Suppressor macrophage treated with lipopolysaccharide for 1 hour (primary cell): ENCODE measurements around the gene ANKHD1.
"Not testable (repeated sequence)": the region's sequence is repeated elsewhere in the genome, so short reads cannot be mapped to it uniquely, and the experiment has no call there.

Experiments
- DNase-seq, 3 donors: peaks; one replicate each; pipeline ENCODE4 v3.0.0-alpha.2; 2020 to 2022

ANKHD1 gene

GRCh38 chr5:140429724-140430123, 28.1 kb downstream of the ANKHD1 start:
- no peak for DNase-seq

- no peak for DNase-seq
Measured at GRCh38 chr5:140432212-140432611, 30.6 kb downstream of the ANKHD1 start.

- DNase-seq, result no peak
Measured at GRCh38 chr5:140432916-140433315, 31.3 kb downstream of the ANKHD1 start.

- not testable (repeated sequence) for DNase-seq
Measured at GRCh38 chr5:140457368-140457767, 55.7 kb downstream of the ANKHD1 start.

GRCh38 chr5:140466981-140467742, 65.5 kb downstream of the ANKHD1 start:
- DNase-seq, result no peak

GRCh38 chr5:140468188-140468587, 66.6 kb downstream of the ANKHD1 start:
- no peak for DNase-seq

- DNase-seq, result no peak
Measured at GRCh38 chr5:140469259-140469658, 67.6 kb downstream of the ANKHD1 start.

- DNase-seq, result no peak
Measured at GRCh38 chr5:140480310-140481014, 78.8 kb downstream of the ANKHD1 start.

GRCh38 chr5:140481758-140482157, 80.1 kb downstream of the ANKHD1 start:
- DNase-seq, result no peak

GRCh38 chr5:140483055-140483454, 81.4 kb downstream of the ANKHD1 start:
- no peak for DNase-seq

- DNase-seq, result not testable (repeated sequence)
Measured at GRCh38 chr5:140488141-140488540, 86.5 kb downstream of the ANKHD1 start.

- no peak for DNase-seq
Measured at GRCh38 chr5:140488914-140489313, 87.3 kb downstream of the ANKHD1 start.

- no peak for DNase-seq
Measured at GRCh38 chr5:140497897-140498296, 96.3 kb downstream of the ANKHD1 start.

GRCh38 chr5:140498591-140498990, 97.0 kb downstream of the ANKHD1 start:
- DNase-seq, result no peak

GRCh38 chr5:140502834-140503233, 101.2 kb downstream of the ANKHD1 start:
- DNase-seq, result no peak

- DNase-seq, result no peak
Measured at GRCh38 chr5:140509898-140510297, 108.3 kb downstream of the ANKHD1 start.

- no peak for DNase-seq
Measured at GRCh38 chr5:140513124-140513523, 111.5 kb downstream of the ANKHD1 start.

- no peak for DNase-seq
Measured at GRCh38 chr5:140524003-140524402, 122.4 kb downstream of the ANKHD1 start.

- DNase-seq, result no peak
Measured at GRCh38 chr5:140540227-140540626, 138.6 kb downstream of the ANKHD1 start.

- no peak for DNase-seq
Measured at GRCh38 chr5:140542972-140543371, 141.3 kb downstream of the ANKHD1 start.

GRCh38 chr5:140544986-140545385, 143.4 kb downstream of the ANKHD1 start:
- DNase-seq, result no peak

- DNase-seq, result no peak
Measured at GRCh38 chr5:140545606-140546005, 144.0 kb downstream of the ANKHD1 start.

- DNase-seq, result peak in 2 of 3 donors; percentile 21 to 36
Measured at GRCh38 chr5:140546851-140547507, 145.3 kb downstream of the ANKHD1 start.
